ENCODE results near the gene MOCS1. TPM values are rescaled to one million over a fixed set of nuclear protein-coding genes. Genes with fewer than 3 reads are reported as not detected.

The MOCS1 gene
- total RNA-seq, 1 experiment from 2014 or later, result 13.7 TPM

GRCh38 chr6:39961178-39961577 lies 26.9 kb upstream of the MOCS1 start:
- Histone ChIP-seq H3K27me3 (replicated peaks) (no peaks in the 10 kb centered on the region), H3K9me3 (replicated peaks) (no peaks in the 10 kb centered on the region; the same call in 1 of the 2 replicates), H3K36me3 (no peaks in the 10 kb centered on the region), H3K4me3 (no peak overlapping the region), H3K27ac (peak overlapping the region; percentile 38), H3K4me1 (replicated peaks) (peaks cover 30% of the 10 kb centered on the region)
- peak in 1 of 2 experiments; percentile 48 for DNase-seq (ENCODE audit: low read depth in 1 of 2, low spot score in 2 of 2)

- Histone ChIP-seq H3K4me1 (replicated peaks) (peaks cover 30% of the 10 kb centered on the region), H3K9me3 (replicated peaks) (no peaks in the 10 kb centered on the region; the same call in 1 of the 2 replicates), H3K27ac (no peak overlapping the region), H3K4me3 (no peak overlapping the region), H3K27me3 (replicated peaks) (no peaks in the 10 kb centered on the region), H3K36me3 (no peaks in the 10 kb centered on the region)
- DNase-seq (ENCODE audit: low read depth in 1 of 2, low spot score in 2 of 2), result no peak
Measured at GRCh38 chr6:39958947-39959346, 24.7 kb upstream of the MOCS1 start.

DNA sequence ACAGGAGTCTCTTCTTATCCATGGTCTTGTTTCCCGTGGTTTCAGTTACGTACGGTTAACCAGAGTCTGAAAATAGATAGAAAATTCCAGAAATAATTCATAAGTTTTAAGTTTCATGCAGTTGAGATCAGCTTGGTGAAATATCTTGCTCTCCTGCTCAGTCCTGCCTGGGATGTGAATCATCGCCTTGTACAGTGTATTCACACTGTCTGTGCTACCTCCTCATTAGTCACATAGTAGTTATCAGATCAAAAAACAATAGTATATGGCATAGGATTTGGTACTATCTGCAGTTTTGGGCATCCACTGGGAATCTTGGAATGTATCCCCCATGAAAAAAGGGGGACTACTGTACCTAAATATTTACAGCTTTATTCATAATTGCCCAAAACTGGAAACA lies 22.7 kb upstream of the MOCS1 start:
- Histone ChIP-seq H3K36me3 (no peaks in the 10 kb centered on the region), H3K27ac (no peak overlapping the region), H3K9me3 (replicated peaks) (no peaks in the 10 kb centered on the region; the same call in 1 of the 2 replicates), H3K4me3 (no peak overlapping the region), H3K27me3 (replicated peaks) (no peaks in the 10 kb centered on the region), H3K4me1 (replicated peaks) (peaks cover 15% of the 10 kb centered on the region)
- no peak for DNase-seq (ENCODE audit: low read depth in 1 of 2, low spot score in 2 of 2)

GRCh38 chr6:39953076-39953618 lies 18.9 kb upstream of the MOCS1 start:
- Histone ChIP-seq H3K36me3 (no peaks in the 10 kb centered on the region), H3K4me3 (no peak overlapping the region), H3K4me1 (replicated peaks) (peaks cover 6% of the 10 kb centered on the region), H3K27me3 (replicated peaks) (no peaks in the 10 kb centered on the region; the same call in 1 of the 2 replicates), H3K27ac (no peak overlapping the region), H3K9me3 (replicated peaks) (no peaks in the 10 kb centered on the region; the same call in 1 of the 2 replicates)
- DNase-seq (ENCODE audit: low read depth in 1 of 2, low spot score in 2 of 2), result no peak

- no peak for DNase-seq (ENCODE audit: low read depth in 1 of 2, low spot score in 2 of 2)
Measured at GRCh38 chr6:39952167-39952566, 17.9 kb upstream of the MOCS1 start.

GRCh38 chr6:39951716-39952115 lies 17.5 kb upstream of the MOCS1 start:
- Histone ChIP-seq H3K9me3 (replicated peaks) (no peaks in the 10 kb centered on the region), H3K4me1 (replicated peaks) (no peaks in the 10 kb centered on the region; the same call in 1 of the 2 replicates), H3K27me3 (replicated peaks) (no peaks in the 10 kb centered on the region; the same call in 1 of the 2 replicates), H3K27ac (no peak overlapping the region), H3K4me3 (no peak overlapping the region), H3K36me3 (no peaks in the 10 kb centered on the region)
- no peak for DNase-seq (ENCODE audit: low read depth in 1 of 2, low spot score in 2 of 2)

More at GRCh38 chr6:39952167-39952566, 17.9 kb upstream of the MOCS1 start:
- Histone ChIP-seq H3K27ac (no peak overlapping the region), H3K4me3 (no peak overlapping the region), H3K4me1 (replicated peaks) (peaks cover 4% of the 10 kb centered on the region), H3K9me3 (replicated peaks) (no peaks in the 10 kb centered on the region), H3K27me3 (replicated peaks) (no peaks in the 10 kb centered on the region; the same call in 1 of the 2 replicates), H3K36me3 (no peaks in the 10 kb centered on the region)

GRCh38 chr6:39951191-39951590 lies 16.9 kb upstream of the MOCS1 start:
- H3K36me3 ChIP-seq, result no peaks in the 10 kb centered on the region
- H3K4me1 ChIP-seq (replicated peaks), result no peaks in the 10 kb centered on the region
- H3K27ac ChIP-seq, result no peak overlapping the region
- no peak for DNase-seq (ENCODE audit: low read depth in 1 of 2, low spot score in 2 of 2)
- H3K27me3 ChIP-seq (replicated peaks), result no peaks in the 10 kb centered on the region; the same call in 1 of the 2 replicates
- H3K4me3 ChIP-seq, result no peak overlapping the region
- H3K9me3 ChIP-seq (replicated peaks), result no peaks in the 10 kb centered on the region

DNA sequence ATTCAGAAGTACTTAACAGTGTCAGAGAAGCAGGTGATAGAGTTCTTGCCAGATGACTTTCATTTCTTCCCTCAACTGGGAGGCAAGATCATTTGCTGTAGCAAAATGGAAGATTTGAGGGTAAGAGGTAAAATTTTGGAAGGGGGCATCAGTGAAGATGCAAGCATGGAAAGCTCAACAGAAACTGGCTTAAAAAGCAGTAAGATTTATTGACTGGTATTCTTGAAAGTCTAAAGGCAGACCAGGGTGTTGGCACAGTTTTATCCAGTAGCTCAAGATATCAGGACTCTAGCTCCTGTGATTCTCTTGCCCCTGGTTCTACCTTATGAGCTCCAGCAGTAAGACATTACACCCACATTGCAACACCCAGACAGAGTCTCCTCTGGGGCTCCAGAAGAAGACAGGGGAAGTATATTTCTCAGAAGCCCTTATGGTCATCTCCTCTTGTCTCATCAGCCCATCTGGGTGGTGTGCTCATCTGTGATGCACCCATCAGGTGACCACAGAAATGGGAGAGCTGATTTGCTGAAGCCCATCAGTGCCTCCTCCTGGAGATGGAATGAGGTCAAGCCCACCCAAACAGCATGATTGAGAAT lies 16.0 kb upstream of the MOCS1 start:
- Histone ChIP-seq H3K4me3 (no peak overlapping the region), H3K27ac (no peak overlapping the region), H3K27me3 (replicated peaks) (no peaks in the 10 kb centered on the region; the same call in 1 of the 2 replicates), H3K36me3 (no peaks in the 10 kb centered on the region), H3K4me1 (replicated peaks) (no peaks in the 10 kb centered on the region), H3K9me3 (replicated peaks) (no peaks in the 10 kb centered on the region)
- DNase-seq (ENCODE audit: low read depth in 1 of 2, low spot score in 2 of 2), result no peak

DNA sequence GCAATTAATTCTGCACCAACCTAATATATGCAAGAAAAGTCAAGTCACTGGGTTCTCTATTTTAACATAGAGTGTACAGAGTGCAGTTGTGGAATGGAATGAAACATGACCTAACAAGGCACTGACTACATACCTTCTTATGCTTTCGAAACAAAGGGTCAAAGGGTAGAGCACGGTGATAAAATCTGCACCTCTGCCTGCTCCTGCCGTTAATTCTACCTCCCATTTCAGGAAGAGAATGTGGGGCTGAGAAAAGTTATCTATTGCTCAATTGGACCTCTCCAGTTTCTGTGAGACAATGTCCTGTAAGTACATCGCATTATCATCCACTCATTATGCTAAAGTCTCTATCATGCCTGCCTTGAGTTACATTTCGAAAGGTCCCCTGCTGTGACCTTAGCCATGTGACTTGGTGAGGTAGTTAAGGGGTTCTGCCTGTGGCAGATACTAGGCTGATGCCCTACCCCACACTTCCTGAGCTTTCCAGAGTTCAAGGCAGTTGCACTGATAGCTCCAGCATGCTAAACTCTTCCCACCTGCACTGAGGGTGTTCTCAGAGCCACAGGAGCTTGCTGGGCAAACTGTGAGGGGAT lies 14.0 kb upstream of the MOCS1 start:
- no peak for DNase-seq (ENCODE audit: low read depth in 1 of 2, low spot score in 2 of 2)
- Histone ChIP-seq H3K4me1 (replicated peaks) (no peaks in the 10 kb centered on the region), H3K9me3 (replicated peaks) (no peaks in the 10 kb centered on the region), H3K27ac (no peak overlapping the region), H3K36me3 (no peaks in the 10 kb centered on the region), H3K4me3 (no peak overlapping the region), H3K27me3 (replicated peaks) (no peaks in the 10 kb centered on the region; the same call in 1 of the 2 replicates)

GRCh38 chr6:39947611-39948068 lies 13.4 kb upstream of the MOCS1 start:
- Histone ChIP-seq H3K27me3 (replicated peaks) (no peaks in the 10 kb centered on the region; the same call in 1 of the 2 replicates), H3K4me3 (no peak overlapping the region), H3K36me3 (no peaks in the 10 kb centered on the region), H3K27ac (no peak overlapping the region), H3K9me3 (replicated peaks) (no peaks in the 10 kb centered on the region), H3K4me1 (replicated peaks) (no peaks in the 10 kb centered on the region)
- no peak for DNase-seq (ENCODE audit: low read depth in 1 of 2, low spot score in 2 of 2)

DNA sequence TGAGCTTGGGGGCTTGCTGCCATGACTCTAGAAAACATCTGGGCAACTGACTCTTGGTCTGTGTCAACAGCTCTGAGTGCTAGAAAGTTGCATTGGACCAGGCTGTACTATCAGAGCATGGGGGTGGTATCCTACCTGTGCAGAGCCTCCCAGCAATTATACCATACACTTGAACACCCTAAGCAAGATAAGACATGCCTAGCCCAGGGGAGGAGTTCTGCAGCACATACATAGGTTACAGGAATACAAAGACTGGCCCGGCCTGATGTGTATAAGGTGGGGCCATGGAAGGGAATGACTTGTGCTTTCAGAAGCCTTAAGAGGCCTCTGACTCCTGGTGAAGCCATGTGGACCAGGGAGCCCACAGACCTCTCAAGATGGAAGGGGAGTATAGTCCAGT lies 11.4 kb upstream of the MOCS1 start:
- H3K4me1 ChIP-seq (replicated peaks), result no peaks in the 10 kb centered on the region
- no peaks in the 10 kb centered on the region for H3K36me3 ChIP-seq
- no peaks in the 10 kb centered on the region for H3K9me3 ChIP-seq (replicated peaks)
- DNase-seq (ENCODE audit: low read depth in 1 of 2, low spot score in 2 of 2), result no peak
- no peak overlapping the region for H3K27ac ChIP-seq
- no peak overlapping the region for H3K4me3 ChIP-seq
- no peaks in the 10 kb centered on the region for H3K27me3 ChIP-seq (replicated peaks)

DNA sequence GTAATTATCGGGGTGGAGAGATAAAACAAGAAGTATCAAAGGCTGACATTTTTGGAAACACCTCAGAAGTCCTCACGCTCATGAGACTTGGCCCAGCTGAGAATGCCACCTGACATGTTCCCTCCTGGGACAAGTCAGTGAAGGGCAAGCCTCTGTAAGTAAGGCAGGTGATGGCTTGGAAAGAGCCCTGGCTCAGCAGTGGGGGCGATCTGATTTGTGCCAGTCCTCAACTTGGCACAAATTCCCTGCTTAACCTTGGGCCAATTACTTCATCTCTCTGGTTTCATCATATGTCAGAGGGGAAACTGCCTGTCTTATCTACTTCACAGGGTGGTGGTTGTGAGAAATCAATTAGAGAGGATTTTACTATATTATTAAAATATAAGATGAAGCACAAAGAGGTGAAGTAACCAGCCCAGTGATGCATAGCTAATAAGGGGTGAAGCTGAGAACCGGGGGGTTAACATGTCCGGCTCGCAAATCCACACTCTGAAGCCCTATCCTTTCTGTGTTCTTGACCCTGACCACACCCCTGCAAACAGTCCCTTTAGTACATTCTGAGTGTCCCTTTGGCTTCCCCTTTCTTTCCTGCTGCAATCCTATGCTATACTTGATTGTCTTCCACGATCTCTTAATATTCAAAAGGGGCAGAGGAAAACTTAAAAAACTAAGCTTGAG lies 8.8 kb upstream of the MOCS1 start:
- Histone ChIP-seq H3K27me3 (replicated peaks) (no peaks in the 10 kb centered on the region), H3K9me3 (replicated peaks) (no peaks in the 10 kb centered on the region), H3K4me1 (replicated peaks) (peaks cover 4% of the 10 kb centered on the region; the same call in 1 of the 2 replicates), H3K36me3 (no peaks in the 10 kb centered on the region), H3K27ac (no peak overlapping the region), H3K4me3 (no peak overlapping the region)
- no peak for DNase-seq (ENCODE audit: low read depth in 1 of 2, low spot score in 2 of 2)

DNA sequence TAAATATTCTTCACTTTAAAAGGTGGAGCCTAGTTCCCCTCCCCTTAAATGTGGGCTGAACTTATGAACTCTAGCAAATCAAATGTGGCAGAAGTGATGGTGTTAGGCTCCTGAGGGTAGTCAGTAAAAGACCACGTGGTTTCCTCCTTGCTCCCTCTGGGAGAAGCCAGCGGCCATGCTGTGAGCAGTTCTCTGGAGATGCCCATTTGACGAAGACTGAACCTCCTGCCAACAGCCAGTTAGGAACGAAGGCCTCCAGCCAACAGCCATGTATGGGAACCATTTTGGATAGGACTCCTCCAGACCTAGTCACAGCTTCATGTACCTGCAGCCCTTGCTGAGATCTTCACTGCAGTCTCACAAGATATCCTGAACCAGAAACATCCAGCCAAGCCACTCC lies 7.6 kb upstream of the MOCS1 start:
- Histone ChIP-seq H3K27ac (no peak overlapping the region), H3K4me1 (replicated peaks) (peaks cover 10% of the 10 kb centered on the region; the same call in 1 of the 2 replicates), H3K9me3 (replicated peaks) (no peaks in the 10 kb centered on the region), H3K36me3 (no peaks in the 10 kb centered on the region), H3K4me3 (no peak overlapping the region), H3K27me3 (replicated peaks) (no peaks in the 10 kb centered on the region)
- no peak for DNase-seq (ENCODE audit: low read depth in 1 of 2, low spot score in 2 of 2)

- Histone ChIP-seq H3K27ac (no peak overlapping the region), H3K4me3 (no peak overlapping the region), H3K36me3 (no peaks in the 10 kb centered on the region), H3K9me3 (replicated peaks) (no peaks in the 10 kb centered on the region), H3K4me1 (replicated peaks) (peaks cover 10% of the 10 kb centered on the region; the same call in 1 of the 2 replicates), H3K27me3 (replicated peaks) (no peaks in the 10 kb centered on the region)
- DNase-seq (ENCODE audit: low read depth in 1 of 2, low spot score in 2 of 2), result no peak
Measured at GRCh38 chr6:39941138-39941537, 6.9 kb upstream of the MOCS1 start.

Measured in SJSA1 (cell line).